GM19238 (cell line): ENCODE measurements around the gene MTRF1.
"Not testable (repeated sequence)": the region's sequence is repeated elsewhere in the genome, so short reads cannot be mapped to it uniquely, and the experiment has no call there.

Source experiments
- DNase-seq: peaks from one replicate; pipeline ENCODE4 v3.0.0; 2011; ENCODE audit warnings: low spot score; ENCODE audit not compliant: insufficient read length

Gene MTRF1

DNA sequence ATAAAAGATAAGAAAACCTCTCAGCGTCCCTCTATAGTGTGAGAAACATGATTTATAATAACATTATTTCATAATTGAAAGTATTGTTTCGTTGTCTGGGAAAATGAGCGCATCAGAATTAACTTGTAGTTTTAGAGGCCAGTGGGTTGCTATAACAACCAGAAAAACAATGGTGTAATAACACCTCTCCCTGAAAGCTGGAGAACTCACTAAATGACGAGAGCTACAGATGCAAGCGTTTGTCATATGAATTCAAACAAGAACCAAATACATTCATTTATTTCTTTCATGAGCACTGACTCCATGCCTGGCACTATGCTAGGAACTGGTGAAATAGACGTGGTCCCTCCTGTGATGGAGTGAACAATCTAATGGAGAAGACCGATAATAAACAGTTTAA lies 85.3 kb downstream of the MTRF1 start:
- DNase-seq = no peak

DNA sequence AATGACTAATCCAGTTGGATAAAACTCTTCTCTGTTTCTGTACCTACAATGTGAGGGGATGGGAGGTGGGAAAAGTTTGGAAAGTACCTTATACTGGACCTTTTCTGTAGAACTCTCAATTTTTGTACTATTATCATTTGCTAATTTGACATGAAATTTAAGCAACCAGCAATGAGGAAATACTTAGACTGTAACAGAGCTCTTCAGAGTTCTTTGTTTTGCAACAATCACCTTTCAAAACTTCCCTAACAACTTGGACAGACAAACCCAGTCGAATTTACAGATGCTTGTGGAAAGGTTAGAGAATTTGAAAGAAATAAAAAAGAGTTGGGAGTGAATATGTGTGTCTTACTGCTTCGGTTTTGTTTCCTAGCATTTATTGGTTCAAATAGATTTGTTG lies 85.8 kb downstream of the MTRF1 start:
- no peak for DNase-seq

DNA sequence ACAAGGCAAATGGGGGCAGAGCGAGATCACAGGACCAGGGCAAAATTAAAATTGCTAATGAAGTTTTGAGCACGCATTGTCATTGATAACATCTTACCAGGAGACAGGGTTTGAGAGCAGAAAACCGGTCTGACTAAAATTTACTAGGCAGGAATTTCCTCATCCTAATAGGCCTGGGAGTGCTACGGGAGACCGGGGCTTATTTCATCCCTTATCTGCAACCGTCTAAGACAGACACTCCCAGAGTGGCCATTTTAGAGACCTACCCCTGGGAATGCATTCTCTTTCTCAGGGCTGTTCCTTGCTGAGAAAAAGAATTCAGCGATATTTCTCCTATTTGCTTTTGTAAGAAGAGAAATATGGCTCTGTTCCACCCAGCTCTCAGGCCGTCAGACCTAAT lies 87.8 kb downstream of the MTRF1 start:
- not testable (repeated sequence) for DNase-seq
